Measurements from ENCODE around the gene RANBP17.
"Not testable (repeated sequence)": the region's sequence is repeated elsewhere in the genome, so short reads cannot be mapped to it uniquely, and the experiment has no call there.

The RANBP17 gene

DNA sequence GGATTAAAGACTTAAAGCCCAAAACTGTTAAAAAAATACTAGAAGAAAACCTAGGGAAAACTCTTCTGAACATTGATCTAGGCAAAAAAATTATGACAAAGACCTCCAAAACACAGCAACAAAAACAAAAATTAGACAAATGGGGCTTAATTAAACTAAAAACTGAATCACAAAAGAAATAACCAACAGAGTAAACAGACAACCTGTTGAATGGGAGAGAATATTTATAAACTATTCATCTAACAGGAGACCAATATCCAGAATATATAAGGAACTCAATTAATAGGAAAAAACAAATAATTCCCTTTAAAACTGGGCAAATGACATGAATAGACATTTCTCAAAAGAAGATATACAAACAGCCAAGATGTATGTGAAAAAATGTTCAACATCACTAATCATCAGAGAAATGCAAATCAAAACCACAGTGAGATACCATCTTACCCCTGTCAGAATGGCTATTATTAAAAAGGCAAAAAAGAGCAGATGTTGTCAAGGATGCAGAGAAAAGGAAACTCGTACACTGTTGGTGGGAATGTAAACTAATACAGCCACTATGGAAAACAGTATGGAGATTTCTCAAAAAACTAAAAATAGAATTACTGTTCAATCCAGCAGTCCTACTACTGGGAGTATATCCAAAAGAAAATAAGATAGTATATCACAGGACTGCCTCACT lies 397.1 kb downstream of the RANBP17 start:
- no peak for DNase-seq

DNA sequence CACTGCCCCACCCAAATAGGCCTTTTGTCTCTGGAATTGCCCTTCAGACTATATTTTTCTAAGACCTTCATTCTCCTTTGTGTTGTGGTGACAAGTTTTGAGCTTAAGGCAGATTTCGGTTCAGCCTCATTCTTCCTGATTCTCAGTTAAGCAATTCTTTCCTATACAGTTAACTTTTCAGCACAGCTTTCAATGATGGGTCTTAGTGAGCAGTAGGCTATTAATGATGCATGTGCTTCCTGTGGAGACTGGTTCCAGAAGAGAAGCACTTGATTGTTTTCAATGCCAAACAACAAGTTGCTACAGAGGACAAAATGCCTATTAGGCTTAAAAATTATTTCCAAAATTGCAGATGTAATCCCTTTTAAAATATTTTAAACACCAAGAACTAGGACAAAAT lies 399.5 kb downstream of the RANBP17 start:
- DNase-seq: no peak

DNA sequence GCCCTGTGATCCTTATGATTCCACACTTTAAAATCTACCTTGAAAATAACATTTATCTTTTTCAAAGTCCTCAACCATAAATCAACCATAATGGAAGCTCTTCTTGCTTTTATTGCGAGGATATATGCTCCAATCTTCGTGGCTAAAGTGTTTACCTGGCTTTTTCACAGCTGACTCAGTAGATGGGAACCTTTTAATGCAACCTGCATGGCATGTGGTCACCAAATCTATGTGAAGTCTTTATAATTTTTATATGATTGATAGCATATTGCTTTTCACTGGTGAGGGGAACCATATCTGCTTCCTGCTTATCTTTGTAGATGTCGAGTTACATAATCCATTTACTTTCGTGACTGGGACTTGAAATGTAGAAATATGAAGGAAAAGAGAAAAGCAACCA lies 400.1 kb downstream of the RANBP17 start:
- DNase-seq: no peak

DNA sequence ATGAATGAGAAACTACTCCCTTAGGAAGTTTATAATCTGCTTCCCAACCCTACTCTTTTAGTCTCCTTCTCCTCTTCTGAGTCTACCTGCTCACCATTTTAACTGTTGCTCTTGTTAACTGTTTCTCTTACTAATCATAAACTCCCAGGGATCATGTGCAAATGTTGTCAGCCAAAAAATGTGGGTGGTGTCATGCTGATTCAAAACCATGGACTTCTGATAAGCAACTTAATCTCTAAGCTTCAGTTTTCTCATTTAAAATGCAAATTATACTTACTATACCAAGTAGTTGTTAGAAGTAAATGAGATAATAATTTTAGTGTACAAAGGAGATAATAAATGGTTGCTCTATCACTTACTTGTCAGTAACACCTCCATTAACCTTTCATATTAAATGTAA lies 401.4 kb downstream of the RANBP17 start:
- no peak for DNase-seq

DNA sequence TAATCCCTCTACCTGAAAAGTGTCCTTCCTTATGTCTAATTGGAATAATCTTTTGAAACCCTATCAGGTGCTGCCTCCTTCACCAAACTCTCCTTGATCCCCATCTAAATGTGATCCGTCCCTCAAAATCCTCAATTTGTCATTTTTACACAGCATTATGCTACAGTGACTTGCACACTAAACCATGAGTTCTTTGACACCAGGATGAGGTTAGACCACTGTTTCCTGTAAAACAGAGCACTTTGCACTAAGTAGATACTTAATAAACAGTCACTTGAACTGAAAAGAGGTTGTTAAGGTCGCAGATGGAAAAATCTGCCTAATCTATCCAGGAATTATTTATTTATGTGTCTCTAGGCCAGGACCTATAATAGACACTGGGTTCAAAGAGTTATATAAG lies 403.0 kb downstream of the RANBP17 start:
- no peak for DNase-seq

DNA sequence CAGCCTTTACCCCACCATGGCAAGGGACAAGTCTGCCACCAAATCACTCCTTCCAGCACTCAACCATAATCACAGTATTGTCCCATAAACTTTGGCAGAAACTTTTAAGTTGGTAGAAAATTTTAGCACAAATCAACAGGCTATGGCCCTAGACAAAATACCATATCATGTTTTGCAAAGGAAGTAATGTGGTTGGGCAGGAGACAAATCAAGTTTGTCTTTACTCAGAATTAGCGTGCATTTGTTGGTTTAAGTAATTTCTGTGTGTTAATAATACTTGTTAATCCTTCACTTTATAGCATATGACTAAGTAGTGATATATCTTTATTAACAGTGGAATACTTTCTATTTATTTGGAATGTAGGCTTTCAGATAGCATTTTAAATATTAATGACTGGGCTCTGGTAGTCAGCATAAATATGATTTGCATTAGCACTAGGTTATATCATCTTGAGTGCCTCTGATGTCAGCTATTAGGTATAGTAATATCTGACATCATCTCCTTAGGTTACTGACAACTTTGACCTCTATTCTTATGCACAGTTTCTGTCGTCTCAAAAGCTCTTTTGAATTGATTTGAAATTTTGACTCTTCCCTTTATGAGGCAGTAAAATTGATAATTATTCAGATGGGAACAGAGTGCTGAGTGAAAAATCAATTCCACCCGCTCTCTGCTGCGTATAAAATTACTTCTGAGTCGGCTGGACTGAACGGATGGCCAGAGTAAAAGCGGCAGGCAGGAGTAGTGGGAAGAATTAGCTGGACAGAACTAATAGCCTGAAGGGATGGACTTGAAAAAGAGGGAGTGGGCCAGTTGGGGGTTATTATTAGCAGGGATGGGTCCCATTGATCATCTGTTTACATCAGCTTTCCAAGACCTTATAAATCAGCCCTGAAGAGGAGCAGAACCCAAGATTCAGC lies 407.1 kb downstream of the RANBP17 start:
- DNase-seq: no peak

DNA sequence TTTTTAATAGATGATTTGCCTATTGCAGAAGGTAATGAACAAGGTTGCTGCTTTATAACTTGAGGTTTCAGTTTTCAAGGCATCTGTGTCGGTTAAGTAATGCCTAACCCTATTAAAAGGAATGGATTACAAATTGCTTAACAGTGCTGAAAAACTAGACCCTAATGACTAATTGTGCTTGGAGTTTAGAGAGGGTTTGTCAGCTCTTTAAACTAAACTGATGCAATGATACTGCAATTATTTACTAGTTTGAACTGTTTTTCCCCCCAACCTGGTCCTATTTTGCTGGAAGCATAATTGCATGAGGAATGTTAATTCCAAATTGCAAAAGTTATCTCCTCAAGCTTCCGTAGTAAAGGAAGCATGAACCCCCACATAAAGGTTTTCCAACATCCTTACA lies 407.9 kb downstream of the RANBP17 start:
- DNase-seq: no peak

DNA sequence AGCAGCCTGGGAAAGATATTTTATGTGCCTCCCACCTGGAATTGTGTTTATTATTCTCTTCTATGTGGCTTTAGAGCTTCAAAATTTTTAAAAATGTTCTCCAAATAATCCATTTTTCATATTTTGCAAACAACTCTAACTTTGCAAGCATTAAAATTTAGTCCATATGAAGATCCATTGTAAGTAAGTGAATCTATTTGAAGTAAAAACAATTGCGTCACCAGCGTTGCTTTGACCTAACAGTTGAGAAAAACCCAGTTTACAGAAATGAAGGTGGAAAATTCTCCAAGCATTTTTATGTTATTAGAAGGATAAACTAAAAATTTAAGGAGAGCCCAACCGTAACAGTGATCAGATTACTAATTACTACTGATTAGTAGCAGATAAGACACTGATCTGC lies 408.3 kb downstream of the RANBP17 start:
- no peak for DNase-seq

DNA sequence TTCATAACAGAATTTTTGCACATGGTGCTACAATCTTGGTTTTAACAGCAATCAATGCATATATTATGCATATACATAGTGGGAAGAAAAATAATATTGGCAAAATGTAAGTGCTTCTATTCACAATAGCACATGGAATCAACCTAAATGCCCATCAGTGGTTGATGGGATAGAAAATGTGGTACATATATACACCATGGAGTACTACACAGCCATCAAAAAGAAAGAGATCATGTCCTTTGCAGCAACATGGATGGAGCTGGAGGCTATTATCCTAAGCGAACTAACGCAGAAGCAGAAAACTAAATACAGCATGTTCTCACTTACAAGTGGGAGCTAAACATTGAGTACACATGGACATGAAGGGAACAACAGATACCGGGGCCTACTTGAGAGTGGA lies 410.0 kb downstream of the RANBP17 start:
- no peak for DNase-seq

DNA sequence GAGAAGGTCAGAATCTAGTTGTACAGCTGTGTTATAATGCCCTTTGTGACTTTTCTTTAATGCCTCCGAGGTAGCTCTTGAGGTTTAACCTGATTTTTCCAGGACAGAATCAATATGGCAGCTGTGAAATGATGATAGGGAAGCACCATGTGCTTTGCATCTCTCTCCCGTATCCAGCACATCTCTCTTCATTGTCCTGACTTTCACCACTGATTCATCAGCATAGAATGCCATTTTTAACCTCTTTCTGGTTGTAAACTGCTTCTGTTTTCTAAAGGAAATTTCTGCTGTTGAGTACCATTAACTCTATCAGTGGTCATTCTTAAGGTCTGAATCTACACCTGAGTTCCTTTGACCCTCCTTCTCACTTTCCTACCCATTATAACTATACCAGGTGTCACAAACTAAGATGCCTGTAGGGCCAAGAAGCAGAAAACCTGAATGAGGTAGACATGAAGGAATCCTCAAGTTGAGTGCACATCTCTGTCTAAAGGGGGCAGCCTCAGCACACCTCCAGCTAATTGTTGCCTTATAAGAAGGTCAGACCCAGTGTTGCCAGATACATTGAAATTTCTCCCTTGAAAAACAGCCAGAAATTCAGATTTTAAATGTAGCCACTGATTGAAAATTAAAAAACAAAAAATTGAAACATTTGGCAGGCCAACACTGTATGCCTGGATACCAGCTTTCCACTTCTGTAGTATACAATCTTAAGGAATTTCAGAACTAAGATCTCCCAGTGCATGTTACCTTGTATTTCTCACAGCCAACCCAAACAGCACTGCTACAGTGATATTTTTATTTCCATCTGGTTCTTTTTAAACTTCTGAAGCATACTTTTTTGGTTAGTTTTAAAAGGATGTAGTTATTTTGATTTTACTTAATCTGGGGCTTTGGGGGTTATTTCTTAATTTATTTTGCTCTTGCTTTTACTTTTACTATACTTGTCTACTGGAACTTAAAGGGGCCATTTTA lies 411.5 kb downstream of the RANBP17 start:
- DNase-seq: no peak

DNA sequence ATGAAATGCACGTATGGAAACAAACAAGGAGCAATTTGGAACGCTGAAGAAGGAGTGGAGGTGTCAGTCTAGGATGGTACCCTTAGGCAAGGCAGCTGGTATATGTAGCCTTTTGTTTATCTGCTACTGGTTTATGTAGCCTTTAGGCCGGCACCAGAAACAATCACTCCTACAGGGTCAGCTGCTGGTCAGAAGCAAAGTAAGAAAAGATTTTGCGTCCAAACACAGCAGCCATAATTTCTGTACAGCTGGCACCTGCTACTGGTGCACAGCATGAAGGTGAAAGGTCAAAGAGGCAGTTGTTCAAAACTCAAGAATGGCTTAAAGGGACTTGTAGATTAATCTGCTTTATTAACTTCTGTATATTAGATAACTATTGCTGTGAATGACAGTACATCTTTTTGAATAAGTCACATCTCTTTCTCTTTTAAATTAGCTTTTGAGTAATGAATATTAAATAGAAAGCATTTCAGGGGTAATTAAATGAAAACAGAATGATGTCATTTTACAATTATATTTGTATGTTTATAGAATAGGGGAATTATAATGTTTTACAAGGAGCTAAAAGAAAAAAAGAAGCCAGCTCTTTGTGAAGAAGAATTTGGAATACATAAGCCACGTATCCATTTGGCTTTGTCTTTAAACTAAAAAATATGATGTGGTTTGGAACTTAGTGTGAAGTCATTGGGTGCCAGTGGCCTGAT lies 414.2 kb downstream of the RANBP17 start:
- DNase-seq: no peak

DNA sequence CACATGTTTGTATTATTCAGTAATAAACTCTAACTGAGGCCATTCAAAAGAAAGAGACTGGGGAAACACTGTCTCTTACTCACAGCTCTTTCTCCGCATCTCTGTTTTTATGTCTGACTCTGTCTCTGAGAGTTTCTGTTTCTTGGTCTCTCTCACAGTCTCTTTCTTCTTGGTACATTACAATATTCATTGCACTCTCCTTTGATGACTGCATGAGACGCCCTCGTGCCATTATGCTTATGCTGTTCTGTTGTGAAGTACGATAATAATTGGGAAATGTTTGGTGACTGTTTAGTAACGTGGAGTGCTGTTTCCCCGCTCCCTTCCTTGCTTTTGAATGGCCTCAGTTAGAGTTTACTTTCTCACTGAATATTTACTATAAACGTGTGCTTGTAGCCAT lies 421.9 kb downstream of the RANBP17 start:
- DNase-seq: no peak

DNA sequence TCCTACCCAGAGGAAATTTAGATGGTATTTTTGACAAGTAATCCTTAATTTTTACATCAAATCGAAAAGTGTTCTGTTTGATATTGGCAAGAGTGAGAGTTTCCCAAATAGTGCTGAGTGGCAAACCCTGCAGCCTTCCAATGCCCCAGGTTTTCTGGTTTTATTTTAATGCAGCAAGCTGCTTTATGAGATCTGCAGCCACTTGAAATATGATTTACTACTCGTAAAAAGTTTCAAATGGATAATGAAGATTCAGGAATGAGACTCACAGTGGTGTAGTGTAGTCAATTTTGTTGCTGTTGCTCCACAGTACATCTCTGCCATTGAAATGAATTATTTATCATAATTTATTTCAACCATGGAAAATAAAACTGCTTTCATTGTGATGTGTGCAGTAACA lies 423.6 kb downstream of the RANBP17 start:
- no peak for DNase-seq

DNA sequence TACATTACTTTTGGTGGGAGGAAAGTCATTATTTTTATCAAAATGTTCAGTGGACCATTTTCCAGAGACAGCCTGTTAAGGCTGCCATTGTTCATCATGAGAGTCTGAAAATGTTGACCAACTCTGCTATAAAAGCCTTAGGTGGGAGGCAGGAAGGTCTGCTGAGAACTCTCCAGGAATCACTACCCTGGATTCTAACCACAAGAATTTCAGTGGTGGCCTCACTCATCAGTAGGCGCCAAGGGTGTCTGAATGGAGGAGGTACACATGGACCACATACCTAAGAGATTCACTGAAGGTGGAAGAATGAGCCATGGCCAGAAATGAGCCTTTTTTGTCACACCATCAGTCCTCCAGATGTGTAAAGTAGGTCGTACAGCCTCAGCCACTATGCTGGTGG lies 426.2 kb downstream of the RANBP17 start:
- DNase-seq: no peak

DNA sequence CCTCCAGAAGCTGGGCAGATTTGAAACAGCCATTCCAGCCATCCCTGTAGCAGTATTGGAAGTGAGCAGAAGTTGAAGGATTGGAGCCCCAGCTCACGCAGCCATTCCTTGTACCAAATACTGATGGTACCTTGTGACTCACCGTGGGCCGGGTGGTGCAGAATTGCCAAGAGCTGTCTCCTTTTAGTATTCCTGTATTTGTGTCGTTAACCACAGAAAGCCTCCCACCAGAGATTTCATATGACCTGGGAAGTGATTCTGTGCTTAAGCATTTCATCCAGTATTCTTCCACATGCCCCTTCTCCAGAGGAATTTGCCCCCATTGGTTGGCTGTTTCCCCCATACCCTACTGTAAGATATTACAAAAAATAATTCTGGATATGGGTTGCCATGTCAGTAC lies 429.6 kb downstream of the RANBP17 start:
- no peak for DNase-seq

DNA sequence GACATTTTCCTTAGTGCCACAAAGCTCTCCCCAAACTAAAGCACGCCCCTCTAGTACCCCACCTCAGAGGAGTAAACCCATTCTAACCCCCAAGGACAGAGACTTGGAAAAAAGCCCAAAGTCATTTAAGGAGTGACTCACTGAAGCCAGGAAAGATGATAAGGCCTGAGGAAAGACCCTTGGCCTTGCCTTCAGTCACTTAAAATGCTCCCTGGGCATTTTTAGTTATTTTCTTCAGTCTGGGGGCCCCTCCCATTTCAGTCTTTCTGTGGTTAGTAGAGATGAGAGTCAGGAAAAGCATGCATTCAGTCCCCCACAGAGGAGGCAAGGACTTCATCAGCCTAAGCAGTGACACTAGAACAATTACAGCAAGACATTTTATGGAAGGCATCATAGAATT lies 433.5 kb downstream of the RANBP17 start:
- DNase-seq: no peak

DNA sequence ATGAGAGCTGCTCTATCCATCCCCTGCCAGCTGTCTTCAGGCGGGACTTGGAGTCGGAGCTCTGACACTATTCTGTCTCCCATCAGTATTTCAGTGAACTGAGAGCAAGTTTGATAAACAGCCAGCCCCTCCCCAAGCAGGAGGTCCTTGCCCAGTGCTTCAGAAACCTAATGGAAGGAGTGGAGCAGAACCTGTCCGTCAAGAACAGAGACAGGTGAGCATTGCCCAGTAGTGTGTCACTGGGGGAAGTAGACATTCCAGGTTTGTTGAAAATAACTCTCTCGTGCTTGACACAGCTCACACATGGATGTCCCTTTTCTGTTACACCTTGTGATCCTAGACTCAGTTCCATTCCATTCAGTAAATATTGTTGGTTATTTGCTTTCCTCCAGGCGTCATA lies 434.0 kb downstream of the RANBP17 start:
- no peak for DNase-seq

DNA sequence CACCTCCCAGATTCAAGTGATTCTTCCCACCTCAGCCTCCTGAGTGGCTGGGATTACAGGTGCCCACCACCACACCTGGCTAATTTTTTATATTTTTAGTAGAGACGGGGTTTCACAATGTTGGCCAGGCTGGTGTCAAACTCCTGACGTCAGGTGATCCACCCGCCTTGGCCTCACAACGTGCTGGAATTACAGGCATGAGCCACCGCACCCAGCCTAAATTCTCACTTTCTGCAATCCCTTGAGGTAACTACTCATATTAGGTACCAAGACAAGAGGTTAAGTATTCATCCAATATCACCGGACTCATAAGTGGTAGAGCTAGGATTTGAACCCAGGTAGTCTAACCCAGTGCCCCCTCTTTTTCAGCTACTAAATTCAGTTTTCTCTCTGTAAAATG lies 436.1 kb downstream of the RANBP17 start:
- not testable (repeated sequence) for DNase-seq

DNA sequence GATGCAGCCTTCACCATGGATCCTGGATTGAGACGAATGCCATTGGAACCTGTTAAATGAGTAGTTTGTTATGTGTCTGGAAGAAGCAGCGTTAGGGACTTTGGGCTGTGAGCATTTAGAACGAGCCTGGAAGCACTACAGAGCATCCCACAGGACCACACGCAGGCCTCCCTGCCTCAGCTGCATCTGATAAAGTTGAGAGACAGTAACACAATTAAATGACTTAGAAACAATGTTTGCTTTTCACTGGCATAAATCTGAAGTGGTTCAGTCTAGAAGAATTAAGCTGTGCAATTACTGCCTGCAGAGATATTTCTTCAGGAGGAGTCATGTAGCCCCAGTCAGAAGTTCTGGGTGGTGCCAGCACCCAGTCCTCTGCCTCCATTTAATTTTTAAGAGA lies 437.4 kb downstream of the RANBP17 start:
- DNase-seq: no peak

DNA sequence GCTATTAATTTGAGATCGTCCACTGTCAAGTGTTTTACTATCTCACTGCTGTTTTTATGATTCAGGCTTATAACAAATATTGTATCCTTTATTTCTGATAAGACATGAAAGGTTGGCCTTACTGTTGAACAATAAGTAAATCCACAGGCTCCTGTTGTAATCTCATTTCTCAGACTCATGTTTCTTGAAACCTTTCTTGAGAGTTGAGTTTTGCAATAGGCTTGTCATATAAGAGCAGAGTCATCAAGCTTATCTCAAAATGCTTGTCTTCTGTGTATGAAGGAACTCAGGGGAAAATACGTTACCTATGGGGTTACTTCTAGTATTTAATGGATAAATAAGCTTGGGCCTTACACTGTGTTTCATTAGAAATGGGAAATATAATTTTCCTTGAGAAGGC lies 438.0 kb downstream of the RANBP17 start:
- no peak for DNase-seq

DNA sequence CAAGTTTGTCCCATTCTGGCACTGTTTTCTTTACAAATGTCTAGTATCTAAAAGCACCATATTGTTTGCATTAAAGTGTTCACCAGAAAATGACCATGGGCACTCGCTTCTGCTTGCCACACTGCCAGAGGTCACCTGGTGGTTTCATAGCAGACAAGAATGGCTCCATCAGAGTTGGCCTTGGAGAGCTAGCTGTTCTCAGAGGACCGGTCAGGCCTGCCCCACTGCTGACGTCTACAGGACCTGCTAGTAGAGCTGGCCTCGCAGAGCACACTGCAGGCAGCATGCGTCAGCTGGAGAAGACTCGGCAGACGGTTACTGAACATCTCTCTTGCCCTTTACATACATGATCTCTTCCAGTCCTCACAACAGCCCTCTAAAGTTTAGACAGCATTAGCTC lies 438.5 kb downstream of the RANBP17 start:
- no peak for DNase-seq

DNA sequence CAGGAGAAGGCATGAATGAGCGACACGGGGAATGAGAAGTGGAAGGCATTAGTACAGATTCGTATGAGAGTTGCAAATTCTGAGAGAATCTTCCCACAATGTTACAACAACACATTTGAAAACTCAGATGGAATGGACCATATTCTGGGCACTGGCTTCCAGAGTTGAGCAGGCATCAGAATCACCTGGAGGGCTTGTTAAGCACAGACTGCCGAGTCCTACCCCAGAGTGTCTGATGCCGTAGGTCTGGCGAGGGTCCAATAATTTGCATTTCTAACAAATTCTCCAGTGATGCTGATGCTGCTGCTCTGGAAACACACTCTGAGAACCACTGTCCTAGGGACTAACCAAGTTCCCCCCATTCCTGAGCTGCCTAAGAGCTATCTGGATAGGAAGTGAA lies 444.3 kb downstream of the RANBP17 start:
- DNase-seq: no peak

Measured in NCI-H1417 treated with DMSO at 0.1 percent for 48 hours (cell line).